IMR-90 (cell line): Measurements from ENCODE around the gene AMFR. TPM values are rescaled to one million over a fixed set of nuclear protein-coding genes. Genes with fewer than 3 reads are reported as not detected.

Source experiments
- ATAC-seq: fragments of 200-7000 bp; cut with Tn5 transposase; 2 replicates; pipeline ENCODE4 v1.9.1; 2020; ENCODE audit warnings: low read depth, mild to moderate bottlenecking, moderate library complexity
- BruUV-seq: library from RNA; stranded (reverse); fragments of 400-500 nt; replicated peaks from 2 replicates; lab custom pipeline; 2021; lab: Mats Ljungman, UMichigan
- CTCF ChIA-PET: fragments of 300-600 bp; formaldehyde crosslinking; extraction: SDS; loops from one replicate; lab custom pipeline; 2021; ENCODE audit warnings: antibody characterized with exemption; lab: Yijun Ruan, JAX
- POLR2A ChIA-PET: fragments of 300-600 bp; sonication (Branson Sonifier 250); formaldehyde crosslinking; loops from one replicate; lab custom pipeline; 2022; ENCODE audit warnings: antibody characterized with exemption; ENCODE audit not compliant: unreplicated experiment; lab: Charles Lee
- DNase-seq: peaks from one replicate; pipeline ENCODE4 v3.0.0; 2013
- H2AFZ ChIP-seq: replicated peaks from 2 replicates; pipeline ENCODE3; 2013; ENCODE audit warnings: low read length, mild to moderate bottlenecking; ENCODE audit not compliant: poor library complexity
- H2AK5ac ChIP-seq: 2 replicates; pipeline ENCODE4 v1.6.1; 2013; ENCODE audit warnings: low read depth, low read length, inconsistent platforms
- H2AK9ac ChIP-seq: replicated peaks from 2 replicates; pipeline ENCODE3; 2013; ENCODE audit warnings: mild to moderate bottlenecking, low read depth, low read length, moderate library complexity; ENCODE audit not compliant: poor library complexity
- H2BK120ac ChIP-seq: 2 replicates; pipeline ENCODE4 v1.6.1; 2013; ENCODE audit warnings: low read depth, low read length, inconsistent platforms
- H2BK15ac ChIP-seq: 3 replicates; pipeline ENCODE4 v1.6.1; 2013; ENCODE audit warnings: low read depth, low read length, inconsistent platforms
- H2BK20ac ChIP-seq: 2 replicates; pipeline ENCODE4 v1.6.1; 2013; ENCODE audit warnings: low read depth, mild to moderate bottlenecking, inconsistent platforms, low read length, moderate library complexity
- H2BK5ac ChIP-seq: 2 replicates; pipeline ENCODE4 v1.6.1; 2013; ENCODE audit warnings: mild to moderate bottlenecking, low read depth, low read length, inconsistent platforms; ENCODE audit not compliant: poor library complexity, severe bottlenecking
- H3K14ac ChIP-seq: replicated peaks from 2 replicates; pipeline ENCODE4 v1.6.1; 2013; ENCODE audit warnings: low read depth, low read length, inconsistent platforms
- H3K18ac ChIP-seq: 2 replicates; pipeline ENCODE4 v1.6.1; 2013; ENCODE audit warnings: low read depth, low read length, control low read depth
- H3K23ac ChIP-seq: 2 replicates; pipeline ENCODE4 v1.6.1; 2013; ENCODE audit warnings: low read depth, low read length, inconsistent platforms
- H3K27ac ChIP-seq: 2 replicates; pipeline ENCODE4 v1.5.1; 2013; ENCODE audit warnings: mild to moderate bottlenecking, control low read depth, low read length; ENCODE audit not compliant: insufficient read depth
- H3K27me3 ChIP-seq: 2 replicates; pipeline ENCODE4 v1.6.1; 2013; ENCODE audit warnings: low read length; ENCODE audit not compliant: control insufficient read depth, insufficient read depth
- H3K36me3 ChIP-seq: 2 replicates; pipeline ENCODE4 v1.6.1; 2013; ENCODE audit warnings: low read length, mixed read lengths; ENCODE audit not compliant: control insufficient read depth, insufficient read depth
- H3K4ac ChIP-seq: 2 replicates; pipeline ENCODE4 v1.6.1; 2013; ENCODE audit warnings: low read depth, low read length, inconsistent platforms
- H3K4me1 ChIP-seq: 2 replicates; pipeline ENCODE4 v1.6.1; 2013; ENCODE audit warnings: low read length, mixed read lengths; ENCODE audit not compliant: control insufficient read depth, insufficient read depth
- H3K4me2 ChIP-seq: 2 replicates; pipeline ENCODE4 v1.6.1; 2013; ENCODE audit warnings: low read depth, mild to moderate bottlenecking, control low read depth, low read length, moderate library complexity
- H3K4me3 ChIP-seq: 2 replicates; pipeline ENCODE4 v1.5.1; 2013; ENCODE audit warnings: low read depth, mild to moderate bottlenecking, control low read depth, low read length, moderate library complexity; ENCODE audit not compliant: insufficient read depth
- H3K56ac ChIP-seq: 2 replicates; pipeline ENCODE4 v1.6.1; 2013; ENCODE audit warnings: low read length, inconsistent platforms; ENCODE audit not compliant: insufficient read depth; ENCODE audit errors: extremely low read depth
- H3K79me1 ChIP-seq, 2 experiments: 2 replicates each; pipeline ENCODE4 v1.6.1; 2013; ENCODE audit warnings: low read length in 2 of 2, inconsistent platforms in 1 of 2, low read depth in 1 of 2
- H3K9ac ChIP-seq: 2 replicates; pipeline ENCODE4 v1.6.1; 2013; ENCODE audit warnings: low read depth, low read length, control low read depth
- H3K9me1 ChIP-seq: 2 replicates; pipeline ENCODE4 v1.6.1; 2013; ENCODE audit warnings: low read length, inconsistent platforms; ENCODE audit not compliant: insufficient read depth
- H3K9me3 ChIP-seq: 2 replicates; pipeline ENCODE4 v1.6.1; 2013; ENCODE audit warnings: low read length; ENCODE audit not compliant: control insufficient read depth, insufficient read depth
- H4K20me1 ChIP-seq: 2 replicates; pipeline ENCODE4 v1.6.1; 2013; ENCODE audit warnings: low read length, inconsistent platforms; ENCODE audit not compliant: insufficient read depth
- H4K5ac ChIP-seq: 2 replicates; pipeline ENCODE4 v1.6.1; 2013; ENCODE audit warnings: mild to moderate bottlenecking, low read depth, low read length, control low read depth
- H4K8ac ChIP-seq, 2 experiments: 2 replicates each; pipeline ENCODE4 v1.6.1; 2013; ENCODE audit warnings: low read depth in 2 of 2, low read length in 2 of 2, control low read depth in 1 of 2, inconsistent platforms in 1 of 2
- H4K91ac ChIP-seq: 2 replicates; pipeline ENCODE4 v1.6.1; 2013; ENCODE audit warnings: low read depth, low read length, inconsistent platforms; ENCODE audit not compliant: insufficient read depth
- BHLHE40 ChIP-seq: fragments of 150-350 bp; IDR thresholded peaks from 2 replicates; pipeline ENCODE4 v1.6.1; 2016; ENCODE audit warnings: mild to moderate bottlenecking, low read depth, low read length
- ELK1 ChIP-seq: fragments of 150-350 bp; IDR thresholded peaks from 2 replicates; pipeline ENCODE4 v1.6.1; 2016; ENCODE audit warnings: low read depth, mild to moderate bottlenecking, low read length, moderate library complexity, borderline replicate concordance
- FOS ChIP-seq: fragments of 150-350 bp; IDR thresholded peaks from 2 replicates; pipeline ENCODE4 v1.6.1; 2016; ENCODE audit warnings: low read depth, low read length
- MAFK ChIP-seq: IDR thresholded peaks from 2 replicates; pipeline ENCODE4 v1.6.1; 2012; ENCODE audit warnings: low read depth, low read length, improper control_type of control experiment
- MAZ ChIP-seq: IDR thresholded peaks from 2 replicates; pipeline ENCODE4 v1.6.1; 2012; ENCODE audit warnings: low read depth, mild to moderate bottlenecking, low read length, improper control_type of control experiment, moderate library complexity, borderline replicate concordance
- MXI1 ChIP-seq: IDR thresholded peaks from 2 replicates; pipeline ENCODE4 v1.6.1; 2012; ENCODE audit warnings: low read depth, mild to moderate bottlenecking, low read length, moderate library complexity, borderline replicate concordance
- NFE2L2 ChIP-seq: fragments of 150-350 bp; IDR thresholded peaks from 2 replicates; pipeline ENCODE4 v1.6.1; 2016; ENCODE audit warnings: low read depth, mild to moderate bottlenecking, low read length
- POLR2A ChIP-seq: IDR thresholded peaks from 2 replicates; pipeline ENCODE4 v1.6.1; 2012; ENCODE audit warnings: mild to moderate bottlenecking, low read depth, low read length
- RAD21 ChIP-seq: IDR thresholded peaks from 2 replicates; pipeline ENCODE4 v1.6.1; 2012; ENCODE audit warnings: low read length, improper control_type of control experiment
- RCOR1 ChIP-seq: IDR thresholded peaks from 2 replicates; pipeline ENCODE4 v1.6.1; 2012; ENCODE audit warnings: mild to moderate bottlenecking, low read length, improper control_type of control experiment; ENCODE audit not compliant: insufficient replicate concordance
- RFX5 ChIP-seq: IDR thresholded peaks from 2 replicates; pipeline ENCODE4 v1.8.0; 2012; ENCODE audit warnings: low read depth, mild to moderate bottlenecking, low read length, moderate library complexity
- SMC3 ChIP-seq: fragments of 150-350 bp; IDR thresholded peaks from 2 replicates; pipeline ENCODE4 v1.6.1; 2016; ENCODE audit warnings: low read depth, mild to moderate bottlenecking, antibody characterized with exemption, low read length, moderate library complexity
- USF2 ChIP-seq: fragments of 150-350 bp; IDR thresholded peaks from 2 replicates; pipeline ENCODE4 v1.6.1; 2017; ENCODE audit warnings: mild to moderate bottlenecking, antibody characterized with exemption, low read length, low read depth
- WGBS, 2 experiments: methylation state at CpG; one replicate each; pipeline versions ENCODE4 v1.1.5 to v1.1.7; 2013; ENCODE audit warnings: missing lambda C conversion rate in 2 of 2; ENCODE audit not compliant: insufficient read length in 1 of 2; ENCODE audit errors: extremely low coverage in 2 of 2; 5-methylcytosine and 5-hydroxymethylcytosine counted together
- dilution Hi-C: fragments of 300-500 bp; cut with HindIII; formaldehyde crosslinking; loops from one replicate; pipeline ENCODE4 v1.14.3; 2018; ENCODE audit warnings: low sequenced_read_pairs; ENCODE audit not compliant: unreplicated experiment
- in situ Hi-C: fragments of 300-500 bp; cut with MboI; formaldehyde crosslinking; loops from 3 replicates; pipeline ENCODE4 v1.14.3; 2019; ENCODE audit warnings: low sequenced_read_pairs, inconsistent platforms, mixed read lengths
- intact Hi-C: fragments of 100-400 bp; cut with micrococcal nuclease; formaldehyde crosslinking; loops from 2 replicates; pipeline ENCODE4 v1.10.0; 2022
- polyA plus RNA-seq, 3 experiments: library from polyadenylated mRNA; depleted of rRNA; stranded (reverse); fragments of >200 nt; gene quantifications; 2 replicates each; pipeline ENCODE4 v1.2.3, GENCODE V29; 2012; ENCODE audit warnings: low replicate concordance in 1 of 3
- total RNA-seq: library from RNA; depleted of rRNA; stranded (reverse); fragments of >200 nt; gene quantifications from 2 replicates; pipeline ENCODE4 v1.2.3, GENCODE V29; 2012

The AMFR gene
- total and polyA plus RNA-seq, 2 of the 4 experiments (the other 2 are of a cell fraction), result 60.7 to 216 TPM

GRCh38 chr16:56447286-56447685 is 21.9 kb upstream of the AMFR start:
- no peak overlapping the region for H2BK15ac ChIP-seq
- peaks cover 13% of the 10 kb centered on the region; the same call in 1 of the 2 replicates for H4K20me1 ChIP-seq
- H4K91ac ChIP-seq, result no peak overlapping the region
- H3K4me2 ChIP-seq, result no peak overlapping the region
- ATAC-seq, result no peak
- H3K9ac ChIP-seq, result no peak overlapping the region
- H2AK9ac ChIP-seq, result no peak overlapping the region
- no peak overlapping the region for H2AFZ ChIP-seq
- no peak overlapping the region for H2AK5ac ChIP-seq
- H3K27me3 ChIP-seq, result no peaks in the 10 kb centered on the region
- dilution Hi-C loops (no loop called here), intact Hi-C loops (no loop called here), in situ Hi-C loops (no loop called here)
- peaks cover 2% of the 10 kb centered on the region; the same call in 1 of the 2 replicates for H3K4me1 ChIP-seq
- no peak overlapping the region for H2BK20ac ChIP-seq
- no peak overlapping the region for H3K4ac ChIP-seq
- no peak overlapping the region for H3K27ac ChIP-seq
- peaks cover 12% of the 10 kb centered on the region for H3K36me3 ChIP-seq
- no peak overlapping the region for H3K23ac ChIP-seq
- no CpG with 5 or more reads among the region's 2 CpGs for WGBS, 2 experiments
- POLR2A ChIA-PET, result no interaction called here
- no peak overlapping the region for H3K56ac ChIP-seq
- no peaks in the 10 kb centered on the region for H3K9me1 ChIP-seq
- no peak overlapping the region for H3K14ac ChIP-seq
- no peak for DNase-seq
- no peaks in the 10 kb centered on the region for H3K9me3 ChIP-seq
- no TSS peak for BruUV-seq
- H3K79me1 ChIP-seq, result peaks cover 15 to 36% of the 10 kb centered on the region in 2 experiments
- H4K8ac ChIP-seq, result no peak overlapping the region
- no peak overlapping the region for H3K4me3 ChIP-seq
- H2BK5ac ChIP-seq, result no peak overlapping the region
- no peak for TF ChIP-seq RFX5
- no peak for TF ChIP-seq POLR2A
- TF ChIP-seq NFE2L2, result no peak
- TF ChIP-seq ELK1, result no peak
- no peak for TF ChIP-seq MAFK
- no peak for TF ChIP-seq FOS
- TF ChIP-seq MAZ, result no peak
- no peak for TF ChIP-seq RAD21
- no peak for TF ChIP-seq SMC3
- TF ChIP-seq RCOR1, result no peak
- TF ChIP-seq USF2, result no peak
- TF ChIP-seq BHLHE40, result no peak
- TF ChIP-seq MXI1, result no peak
- CTCF ChIA-PET, result interaction anchor here (0.7 kb wide), 1 partner anchor 17 kb away, joined by 3 read pairs; no protein-coding TSS in a partner anchor
- no peak overlapping the region for H4K5ac ChIP-seq
- no peak overlapping the region for H3K18ac ChIP-seq
- H2BK120ac ChIP-seq, result no peak overlapping the region
